ENCODE measurements around the gene R3HDM2.

Gene R3HDM2

DNA sequence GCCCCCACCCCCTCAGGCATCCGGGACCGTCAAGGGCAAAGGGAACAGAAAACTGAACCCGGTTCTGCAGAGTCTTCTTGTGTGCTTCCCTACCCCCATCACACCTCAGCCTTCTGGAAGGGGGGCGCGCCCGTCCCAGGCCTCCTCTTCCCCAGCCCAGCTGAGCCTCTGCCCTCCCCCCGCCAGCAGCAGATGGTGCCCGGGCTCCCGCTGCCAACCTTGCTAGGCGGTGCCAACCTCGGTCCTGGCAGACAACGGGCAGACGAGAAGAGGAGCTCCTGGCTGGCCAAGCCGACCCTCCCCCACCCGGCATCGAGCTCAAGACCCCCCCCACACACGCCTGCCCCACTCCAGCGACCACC is 188.5 kb downstream of the R3HDM2 start:
- DNase-seq (ENCODE audit: low read depth in 1 of 2, low spot score in 1 of 2): no peak

DNA sequence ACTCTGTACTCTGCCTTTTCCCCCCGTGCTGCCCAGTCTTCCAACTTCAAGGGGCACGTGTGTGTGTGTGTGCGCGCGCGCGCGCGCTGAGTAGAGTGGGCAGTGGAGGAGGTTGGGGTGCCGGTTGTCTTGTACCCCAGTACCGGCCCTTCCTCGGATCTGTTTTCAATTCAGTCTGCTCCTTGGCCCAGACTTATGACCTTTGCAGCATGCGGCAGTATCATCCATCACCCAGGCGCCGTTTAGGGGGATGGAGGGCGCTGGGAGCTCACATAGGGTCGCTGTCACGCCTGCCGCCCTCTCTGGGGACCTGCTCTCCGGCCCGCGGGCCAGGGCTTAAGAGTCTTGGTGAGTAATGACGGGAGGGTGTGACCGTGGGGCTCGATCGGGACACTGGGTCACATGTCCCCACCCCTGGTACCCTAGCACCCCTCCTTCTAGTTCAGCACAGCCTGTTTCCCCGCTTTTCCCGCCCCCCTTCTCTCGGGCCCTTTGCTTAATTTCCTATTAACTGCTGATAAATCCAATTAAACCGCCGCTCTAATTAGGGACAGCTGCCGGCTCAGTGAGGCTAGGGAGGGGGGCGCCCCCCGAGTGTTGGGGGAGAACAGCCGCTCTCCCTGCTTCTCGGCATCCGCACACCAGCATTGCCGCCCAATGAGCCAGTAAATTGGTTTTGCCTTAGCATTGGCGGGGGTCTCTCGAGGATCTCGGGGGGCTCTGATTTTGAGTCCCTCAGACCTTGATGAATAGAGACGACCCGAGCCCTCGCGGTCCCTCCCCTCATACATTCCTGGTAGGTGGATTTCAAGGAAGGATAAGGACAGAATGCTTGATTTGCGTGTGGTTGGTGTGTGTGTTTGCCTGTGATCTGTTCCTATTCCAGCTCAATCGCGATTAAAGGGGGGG is 189.2 kb downstream of the R3HDM2 start:
- DNase-seq (ENCODE audit: low read depth in 1 of 2, low spot score in 1 of 2): no peak

DNA sequence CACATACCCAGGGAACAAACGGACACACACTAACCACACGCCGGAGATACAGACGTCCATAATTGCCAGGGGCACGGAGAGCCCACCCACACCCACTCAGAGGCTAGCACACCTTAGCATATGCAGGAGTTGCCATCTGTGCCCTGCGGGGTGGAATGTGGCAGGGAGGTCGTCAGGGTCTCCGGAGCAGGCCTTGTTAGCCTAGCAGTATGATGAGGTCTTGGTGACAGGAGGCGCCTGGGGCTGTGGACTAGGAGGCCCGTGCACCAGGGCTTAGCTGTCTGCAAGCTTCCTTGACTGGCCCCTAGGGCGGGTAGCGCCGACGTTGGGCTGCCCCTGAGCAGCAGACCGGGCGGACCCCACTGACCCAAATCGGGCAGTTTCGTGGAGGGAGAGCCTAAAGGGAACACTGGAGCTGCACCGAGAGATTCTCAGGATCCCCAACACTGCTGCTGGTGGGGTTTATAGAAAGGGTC is 189.9 kb downstream of the R3HDM2 start:
- DNase-seq (ENCODE audit: low read depth in 1 of 2, low spot score in 1 of 2): no peak

DNA sequence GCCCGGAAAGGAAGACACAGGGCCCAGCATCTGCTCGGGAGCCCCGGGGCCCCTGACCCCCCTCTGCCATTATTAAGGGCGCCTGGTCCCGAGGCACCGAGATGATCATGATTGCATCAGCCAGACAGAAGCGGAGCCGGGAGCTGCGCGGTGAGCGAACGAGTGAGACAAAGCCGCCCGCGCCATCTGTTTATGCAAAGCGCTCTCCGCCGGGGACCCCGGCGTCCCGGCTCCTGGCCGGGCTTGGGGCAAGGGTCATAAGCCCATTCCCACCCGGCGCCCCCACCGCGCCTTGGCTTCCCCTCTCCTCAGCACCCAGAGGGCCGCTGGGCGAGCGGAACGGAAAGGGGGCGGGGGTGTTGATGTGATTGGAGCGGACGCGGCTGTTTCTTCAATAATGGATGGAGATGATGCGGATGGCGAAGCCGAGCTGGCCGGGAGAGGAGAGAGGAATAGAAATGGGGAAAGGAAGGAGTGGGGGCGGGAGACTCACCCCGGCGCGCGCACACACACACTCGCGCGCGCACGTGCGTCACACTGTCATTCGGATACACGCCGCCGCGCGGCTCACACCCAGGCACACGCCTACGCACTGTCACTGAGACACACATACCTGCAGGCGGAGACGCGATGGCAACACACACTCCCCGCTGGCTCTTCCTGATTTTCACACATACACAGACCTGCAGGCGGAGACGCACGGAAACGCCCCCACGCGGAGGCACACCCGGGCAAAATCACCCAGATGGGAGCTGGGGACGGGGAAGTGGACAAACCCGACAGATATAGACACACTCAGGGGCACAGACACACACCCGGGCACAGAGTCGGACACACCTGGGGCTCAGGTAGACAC is 190.5 kb downstream of the R3HDM2 start:
- DNase-seq (ENCODE audit: low read depth in 1 of 2, low spot score in 1 of 2): peak in 1 of 2 donors; percentile 56

DNA sequence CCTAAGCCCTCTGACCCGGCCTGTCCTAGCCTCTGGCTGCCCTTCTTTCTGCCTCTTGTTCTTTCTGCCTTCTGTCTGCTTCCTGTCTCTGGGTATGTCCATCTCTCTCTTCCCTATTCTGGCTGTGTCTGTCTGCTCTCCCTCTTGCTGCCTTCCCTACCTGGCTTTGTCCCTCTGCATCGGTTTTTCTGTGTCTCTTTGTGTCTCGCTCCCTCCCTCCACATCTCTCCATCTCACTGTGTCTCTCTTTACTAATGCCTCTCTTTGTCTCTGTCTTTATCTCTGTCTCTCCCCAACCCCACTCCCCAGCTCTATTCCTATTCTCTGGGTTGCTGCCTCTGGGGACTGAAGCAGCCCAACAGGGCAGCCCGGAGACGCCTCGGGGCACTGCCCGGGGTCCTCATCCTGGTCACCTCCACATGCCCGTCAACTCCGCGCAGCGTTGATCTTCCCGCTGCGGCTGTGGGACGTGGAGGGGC is 191.2 kb downstream of the R3HDM2 start:
- DNase-seq (ENCODE audit: low read depth in 1 of 2, low spot score in 1 of 2): no peak

DNA sequence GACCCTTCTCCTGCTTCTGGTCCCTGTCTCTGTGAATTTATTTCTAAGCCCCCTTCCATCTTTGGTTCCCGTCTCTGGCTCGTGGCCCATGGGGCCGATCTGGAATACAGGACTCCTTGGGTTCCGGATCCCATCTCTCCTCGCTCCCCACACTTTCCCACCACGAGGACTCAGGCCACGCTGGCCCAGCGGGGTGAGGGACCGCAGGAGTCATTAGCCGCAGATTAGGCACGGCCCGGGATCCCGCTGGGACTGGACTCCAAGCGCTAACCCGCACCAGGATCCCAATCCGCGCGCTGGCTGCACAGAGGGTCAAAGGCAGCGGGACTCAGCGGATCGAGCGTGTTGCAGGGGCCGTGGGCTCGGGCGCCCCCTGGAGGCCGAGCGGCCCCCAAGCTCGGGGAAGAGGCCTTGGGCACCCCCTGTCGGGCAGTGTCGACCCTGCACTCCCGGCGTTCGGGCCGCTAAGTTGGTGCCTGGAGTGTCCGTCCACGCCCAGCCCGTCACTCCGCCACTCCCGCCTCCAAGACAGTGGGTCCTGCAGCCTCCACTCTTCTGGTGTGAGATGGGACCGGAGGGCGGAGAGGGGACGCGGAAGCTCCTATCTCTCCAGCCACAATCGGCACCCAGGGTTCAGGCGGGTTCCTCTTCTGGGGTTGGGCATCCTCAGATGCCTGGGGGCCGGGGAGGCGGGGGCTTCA is 191.8 kb downstream of the R3HDM2 start:
- DNase-seq (ENCODE audit: low read depth in 1 of 2, low spot score in 1 of 2): peak; percentile 76 to 87

DNA sequence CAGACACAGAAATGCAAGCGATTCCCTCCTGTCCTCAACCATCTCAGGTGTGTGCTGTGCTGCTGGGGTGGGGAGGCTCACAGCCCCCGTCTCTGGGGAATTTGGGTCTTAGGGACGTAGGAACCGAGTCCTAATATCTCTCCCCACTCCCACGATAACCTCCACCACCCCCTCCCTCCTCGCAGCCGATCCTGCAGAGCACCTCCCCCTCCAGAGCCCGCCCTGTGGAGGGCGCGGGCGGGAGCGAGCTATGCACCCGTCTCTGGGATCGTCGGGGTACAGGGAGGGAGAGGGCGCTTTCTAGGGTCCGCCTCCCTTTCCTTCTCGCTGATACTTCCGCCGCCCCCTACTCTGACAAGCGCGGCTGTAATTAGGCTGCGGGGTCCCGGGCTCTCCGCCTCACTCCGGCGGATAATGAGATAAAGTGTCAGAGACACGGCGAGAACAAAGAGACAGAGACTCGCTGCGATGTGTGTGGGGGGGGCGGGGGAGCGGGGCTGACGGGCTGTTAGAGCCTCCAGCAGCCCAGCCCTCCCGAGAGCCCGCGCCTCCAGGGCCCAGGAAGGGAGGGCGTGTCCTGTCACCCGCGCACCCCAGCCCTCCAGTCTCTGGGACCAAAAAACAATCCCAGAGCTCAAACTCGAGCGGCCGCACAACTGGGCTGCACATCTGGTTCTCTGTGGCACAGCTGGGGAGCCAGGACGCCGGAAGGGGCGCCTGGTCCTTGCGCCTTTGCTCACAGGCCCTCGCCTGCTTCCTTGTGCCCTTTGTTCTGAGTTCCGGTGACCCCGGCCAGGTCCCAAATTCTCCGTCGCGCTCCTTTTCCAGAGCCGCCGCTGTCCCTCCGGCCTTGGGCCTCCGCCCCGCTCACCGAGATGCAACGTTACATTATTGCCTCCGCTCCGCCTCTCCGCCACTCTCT is 192.7 kb downstream of the R3HDM2 start:
- DNase-seq (ENCODE audit: low read depth in 1 of 2, low spot score in 1 of 2): no peak

DNA sequence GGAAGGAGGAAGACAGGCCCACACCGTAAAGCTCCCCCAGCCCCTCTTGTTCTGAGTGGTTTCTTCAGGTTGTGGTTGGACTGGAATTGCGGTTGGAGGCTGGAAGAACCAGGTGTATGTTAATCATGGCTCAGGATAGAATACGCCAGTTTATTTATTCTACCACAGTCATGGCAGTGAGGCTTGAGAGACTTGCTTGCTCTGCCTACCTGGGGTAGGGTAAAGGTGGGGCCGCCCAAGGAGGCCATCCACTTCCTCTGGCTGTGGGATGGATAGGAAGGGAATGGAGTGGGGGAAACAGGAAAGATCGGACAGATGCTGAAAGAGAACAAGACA is 193.3 kb downstream of the R3HDM2 start:
- DNase-seq (ENCODE audit: low read depth in 1 of 2, low spot score in 1 of 2): no peak

DNA sequence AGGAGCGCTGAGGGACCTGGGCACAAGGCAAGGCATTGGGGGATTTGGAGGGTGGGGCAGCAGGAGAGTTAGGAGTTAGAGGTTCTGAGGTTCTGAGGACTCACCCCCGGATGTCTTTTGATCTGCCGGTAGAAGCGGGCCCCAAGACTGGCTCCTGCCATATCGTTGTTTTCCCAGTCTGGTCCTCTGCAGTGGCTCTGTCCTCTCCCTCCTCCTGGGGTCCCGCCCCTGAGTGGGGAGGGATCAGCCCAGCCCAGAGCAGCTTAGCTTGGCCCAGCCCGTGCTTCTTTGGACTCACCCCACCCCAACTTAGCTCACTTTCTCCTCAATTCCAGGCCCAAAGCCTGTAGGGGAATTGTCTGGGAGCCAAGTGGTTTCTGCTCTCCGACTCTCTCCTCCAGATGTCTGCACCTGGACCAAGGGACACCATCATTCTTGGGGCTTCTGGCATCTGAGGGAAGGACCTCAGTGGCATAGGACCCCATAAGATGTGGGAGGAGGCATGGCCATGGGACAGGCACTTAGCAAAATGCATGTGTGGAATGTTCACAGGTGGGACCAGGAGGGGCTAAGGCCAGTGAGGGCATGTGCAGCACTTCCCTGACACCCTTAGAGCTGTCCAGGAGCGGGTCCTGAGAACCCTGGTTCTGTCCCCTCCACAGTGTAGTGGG is 193.8 kb downstream of the R3HDM2 start:
- DNase-seq (ENCODE audit: low read depth in 1 of 2, low spot score in 1 of 2): no peak

DNA sequence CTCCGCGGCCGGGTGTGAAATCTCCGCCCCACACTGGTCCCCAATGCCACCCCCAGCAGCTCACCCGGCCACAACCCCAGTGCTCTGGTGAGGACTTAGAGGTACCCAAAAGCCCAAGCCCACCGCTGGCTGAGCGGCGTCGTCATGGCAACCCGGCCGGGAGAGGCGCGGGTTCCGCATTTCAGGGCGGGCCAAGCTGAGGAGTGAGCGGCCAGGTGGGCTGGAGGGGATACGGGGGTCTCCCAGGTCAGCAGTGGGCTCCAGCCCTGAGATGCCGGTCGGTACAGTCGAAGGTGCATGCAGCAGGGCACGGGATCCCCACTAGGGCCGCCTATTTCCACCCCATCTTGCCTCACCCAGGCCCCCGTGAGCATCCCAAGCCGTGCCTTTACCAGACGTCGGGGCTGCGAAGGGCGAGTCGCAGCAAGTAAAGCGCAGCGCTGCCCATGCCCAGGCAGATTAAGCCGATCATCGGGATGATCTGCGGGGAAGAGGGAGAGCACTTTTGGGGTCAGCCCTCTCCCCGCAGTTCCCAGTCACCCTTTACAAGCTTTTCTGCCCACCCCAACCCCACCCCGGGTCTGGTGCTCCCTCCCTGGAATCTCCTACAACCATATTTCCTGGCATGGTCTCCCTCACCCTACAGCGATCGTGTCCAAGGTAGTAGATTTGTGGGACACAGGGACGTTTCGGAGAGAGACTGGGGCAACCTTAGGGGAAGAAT is 194.5 kb downstream of the R3HDM2 start:
- no peak for DNase-seq (ENCODE audit: low read depth in 1 of 2, low spot score in 1 of 2)

DNA sequence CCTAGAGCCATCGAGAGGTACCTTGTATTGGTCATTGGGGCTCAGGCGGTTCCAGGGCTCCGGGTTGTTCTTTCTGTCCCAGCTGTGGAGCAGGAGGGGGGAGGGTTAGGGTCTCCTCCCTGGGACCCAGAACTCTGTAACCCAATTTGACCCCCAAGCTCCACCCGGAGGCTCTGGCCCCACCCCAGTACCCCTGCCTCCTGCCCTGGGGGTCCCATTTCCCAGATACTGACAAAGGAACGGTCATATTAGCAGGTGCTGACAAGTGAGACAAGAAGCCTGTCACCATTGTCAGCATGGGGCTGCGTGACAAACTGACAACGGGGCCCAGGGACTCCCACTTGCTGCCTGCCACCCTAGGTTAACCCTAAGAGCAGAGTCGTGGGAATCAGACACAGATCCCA is 195.1 kb downstream of the R3HDM2 start:
- DNase-seq (ENCODE audit: low read depth in 1 of 2, low spot score in 1 of 2): no peak

DNA sequence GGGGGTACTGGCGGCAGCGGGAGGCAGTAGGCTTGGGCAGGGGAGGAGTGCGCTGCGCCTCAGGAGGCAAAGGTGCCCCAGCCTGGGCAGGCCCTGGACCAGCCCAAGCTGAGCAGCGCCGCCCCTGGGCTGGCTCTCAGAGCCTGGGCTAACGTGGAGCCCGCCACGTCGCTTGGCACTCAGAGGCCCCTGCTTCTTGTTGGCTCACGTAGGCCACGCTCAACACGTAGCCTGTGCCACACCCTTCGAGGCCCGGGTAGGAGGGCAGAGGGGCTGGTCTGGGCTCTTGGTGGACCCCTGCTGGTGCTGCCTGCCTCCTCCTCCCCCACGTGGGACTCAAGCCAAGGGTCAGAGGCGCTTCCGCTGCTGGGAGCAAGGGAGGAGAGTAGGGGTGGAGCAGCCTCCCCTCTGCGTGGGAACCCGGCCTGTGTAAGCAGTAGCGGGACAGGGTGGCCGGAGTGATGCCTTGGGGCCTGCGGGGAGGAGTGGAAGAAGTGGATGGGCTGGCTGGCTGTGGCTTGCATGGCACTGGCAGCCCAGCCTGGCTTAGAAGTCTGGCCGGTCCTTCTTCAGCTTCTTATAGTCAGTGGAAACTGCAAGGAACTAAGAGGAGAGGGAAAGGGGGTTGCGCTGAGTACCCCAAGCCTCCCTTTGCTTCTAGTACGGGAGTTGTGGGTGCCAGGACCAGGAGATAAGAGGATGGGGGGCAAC is 195.7 kb downstream of the R3HDM2 start:
- DNase-seq (ENCODE audit: low read depth in 1 of 2, low spot score in 1 of 2): no peak

DNA sequence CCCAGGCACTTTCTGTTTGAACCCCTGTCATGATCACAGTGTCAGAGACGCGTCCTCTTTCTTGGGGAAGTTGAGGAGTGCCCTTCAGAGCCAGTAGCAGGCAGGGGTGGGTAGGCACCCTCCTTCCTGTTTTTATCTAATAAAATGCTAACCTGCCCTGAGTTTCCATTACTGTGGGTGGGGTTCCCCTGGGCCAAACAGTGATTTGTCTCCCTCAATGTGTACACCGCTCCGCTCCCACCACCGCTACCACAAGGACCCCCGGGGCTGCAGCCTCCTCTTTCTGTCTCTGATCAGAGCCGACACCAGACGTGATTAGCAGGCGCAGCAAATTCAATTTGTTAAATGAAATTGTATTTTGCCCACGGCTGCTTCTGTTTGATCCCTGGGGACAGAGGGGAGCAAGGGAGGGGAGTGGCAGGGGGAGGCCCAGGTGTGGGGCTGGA is 196.2 kb downstream of the R3HDM2 start:
- DNase-seq (ENCODE audit: low read depth in 1 of 2, low spot score in 1 of 2): no peak

DNA sequence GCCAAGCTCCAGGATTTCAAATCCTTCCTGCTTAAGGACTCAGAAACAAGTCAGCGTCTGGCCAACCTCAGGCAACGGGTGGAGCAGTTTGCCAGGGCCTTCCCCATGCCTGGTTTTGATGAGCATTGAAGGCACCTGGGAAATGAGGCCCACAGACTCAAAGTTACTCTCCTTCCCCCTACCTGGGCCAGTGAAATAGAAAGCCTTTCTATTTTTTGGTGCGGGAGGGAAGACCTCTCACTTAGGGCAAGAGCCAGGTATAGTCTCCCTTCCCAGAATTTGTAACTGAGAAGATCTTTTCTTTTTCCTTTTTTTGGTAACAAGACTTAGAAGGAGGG is 196.6 kb downstream of the R3HDM2 start:
- DNase-seq (ENCODE audit: low read depth in 1 of 2, low spot score in 1 of 2): no peak

DNA sequence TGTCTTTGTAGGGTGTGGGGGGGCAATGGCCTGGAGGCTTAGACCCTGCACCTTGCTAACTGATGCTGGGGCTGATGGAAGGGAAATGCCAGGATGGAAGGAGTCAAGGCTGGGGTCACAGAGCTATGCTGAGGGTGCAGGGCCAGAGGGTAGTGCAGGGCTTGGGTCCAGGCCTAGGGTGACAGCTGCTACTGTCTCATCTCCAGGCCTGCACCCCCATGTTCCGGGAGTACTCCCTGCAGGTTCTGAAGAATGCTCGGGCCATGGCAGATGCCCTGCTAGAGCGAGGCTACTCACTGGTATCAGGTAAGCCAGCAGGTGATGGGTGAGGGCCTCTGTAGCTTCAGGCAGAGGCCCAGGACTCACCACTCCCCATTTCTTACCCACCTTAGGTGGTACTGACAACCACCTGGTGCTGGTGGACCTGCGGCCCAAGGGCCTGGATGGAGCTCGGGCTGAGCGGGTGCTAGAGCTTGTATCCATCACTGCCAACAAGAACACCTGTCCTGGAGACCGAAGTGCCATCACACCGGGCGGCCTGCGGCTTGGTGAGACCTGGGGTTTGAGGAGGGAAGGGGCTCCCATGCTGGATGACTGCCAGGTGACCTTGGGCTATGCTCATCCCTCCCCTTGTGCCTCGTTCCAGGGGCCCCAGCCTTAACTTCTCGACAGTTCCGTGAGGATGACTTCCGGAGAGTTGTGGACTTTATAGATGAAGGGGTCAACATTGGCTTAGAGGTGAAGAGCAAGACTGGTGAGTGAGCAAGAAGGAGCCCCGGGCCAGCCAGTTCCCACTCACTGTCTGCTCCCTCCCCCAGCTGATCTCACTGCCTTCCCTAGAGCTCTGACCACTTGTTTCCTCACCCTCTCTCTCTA is 197.2 kb downstream of the R3HDM2 start:
- DNase-seq (ENCODE audit: low read depth in 1 of 2, low spot score in 1 of 2): no peak

DNA sequence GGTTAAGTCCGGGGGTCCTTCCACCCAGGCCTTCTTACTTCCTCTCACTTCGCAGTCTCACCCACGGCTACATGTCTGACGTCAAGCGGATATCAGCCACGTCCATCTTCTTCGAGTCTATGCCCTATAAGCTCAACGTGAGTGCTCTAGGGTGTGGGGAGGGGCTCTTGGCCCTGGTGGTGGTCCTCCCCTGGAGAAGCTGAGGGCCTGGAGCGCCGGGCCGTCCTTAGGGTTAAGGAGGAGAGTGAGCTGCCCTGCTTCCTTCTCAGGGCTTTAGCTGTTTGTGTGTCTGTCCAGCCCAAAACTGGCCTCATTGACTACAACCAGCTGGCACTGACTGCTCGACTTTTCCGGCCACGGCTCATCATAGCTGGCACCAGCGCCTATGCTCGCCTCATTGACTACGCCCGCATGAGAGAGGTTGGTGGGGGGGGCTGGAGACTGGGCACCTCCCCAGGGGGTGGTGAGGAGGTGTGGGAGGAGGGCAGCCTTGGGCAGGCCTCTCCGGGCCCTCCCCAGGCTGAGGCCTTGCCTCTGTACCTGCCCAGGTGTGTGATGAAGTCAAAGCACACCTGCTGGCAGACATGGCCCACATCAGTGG is 198.6 kb downstream of the R3HDM2 start:
- DNase-seq (ENCODE audit: low read depth in 1 of 2, low spot score in 1 of 2): no peak
